AG04450 (cell line): Measurements from ENCODE around the gene FRAT2. TPM values are rescaled to one million over a fixed set of nuclear protein-coding genes. Genes with fewer than 3 reads are reported as not detected.

Experiments
- CTCF ChIA-PET: fragments of 300-600, 350-600 bp; formaldehyde crosslinking; extraction: SDS; loops from one replicate; lab custom pipeline; 2022; ENCODE audit warnings: antibody characterized with exemption, inconsistent platforms; lab: Charles Lee
- POLR2A ChIA-PET: fragments of 350-600 bp; formaldehyde crosslinking; extraction: SDS; loops from one replicate; lab custom pipeline; 2021; ENCODE audit warnings: antibody characterized with exemption, inconsistent platforms; lab: Yijun Ruan, JAX
- DNase-seq: peaks from one replicate; pipeline ENCODE4 v3.0.0-alpha.2; 2011; ENCODE audit warnings: low read depth, low spot score
- H3K27ac ChIP-seq: one replicate; pipeline ENCODE4 v1.5.1; 2012; ENCODE audit warnings: low read depth, low read length, control low read depth
- H3K27me3 ChIP-seq: one replicate; pipeline ENCODE4 v1.6.0; 2012; ENCODE audit warnings: low read length; ENCODE audit not compliant: control insufficient read depth, insufficient read depth
- H3K4me3 ChIP-seq: 2 replicates; pipeline ENCODE4 v1.5.1; 2011; ENCODE audit warnings: mild to moderate bottlenecking, low read depth, low read length, control low read depth
- H3K9me3 ChIP-seq: 2 replicates; pipeline ENCODE4 v1.5.1; 2012; ENCODE audit warnings: low read length; ENCODE audit not compliant: control insufficient read depth, insufficient read depth
- polyA minus RNA-seq: library from RNA; depleted of rRNA, polyadenylated mRNA; stranded (reverse); fragments of >200 nt; gene quantifications from 2 replicates; pipeline ENCODE4 v1.2.3, GENCODE V29; 2011; rRNA and poly(A)+ RNA removed
- polyA plus RNA-seq: library from polyadenylated mRNA; depleted of rRNA; stranded (reverse); fragments of >200 nt; gene quantifications from 2 replicates; pipeline ENCODE4 v1.2.3, GENCODE V29; 2011; rRNA removed
- TF ChIP-seq, protein P1 (sequence below): IDR thresholded peaks from 2 replicates; pipeline ENCODE4 v1.5.1; 2011; ENCODE audit warnings: low read depth, low read length, control low read depth, inconsistent platforms

Gene FRAT2, protein sequence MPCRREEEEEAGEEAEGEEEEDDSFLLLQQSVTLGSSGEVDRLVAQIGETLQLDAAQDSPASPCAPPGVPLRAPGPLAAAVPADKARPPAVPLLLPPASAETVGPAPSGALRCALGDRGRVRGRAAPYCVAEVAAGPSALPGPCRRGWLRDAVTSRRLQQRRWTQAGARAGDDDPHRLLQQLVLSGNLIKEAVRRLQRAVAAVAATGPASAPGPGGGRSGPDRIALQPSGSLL
- polyA plus RNA-seq (2.4 and 2.6 TPM in 2 replicates), polyA minus RNA-seq (2.8 and 2.9 TPM in 2 replicates)

DNA sequence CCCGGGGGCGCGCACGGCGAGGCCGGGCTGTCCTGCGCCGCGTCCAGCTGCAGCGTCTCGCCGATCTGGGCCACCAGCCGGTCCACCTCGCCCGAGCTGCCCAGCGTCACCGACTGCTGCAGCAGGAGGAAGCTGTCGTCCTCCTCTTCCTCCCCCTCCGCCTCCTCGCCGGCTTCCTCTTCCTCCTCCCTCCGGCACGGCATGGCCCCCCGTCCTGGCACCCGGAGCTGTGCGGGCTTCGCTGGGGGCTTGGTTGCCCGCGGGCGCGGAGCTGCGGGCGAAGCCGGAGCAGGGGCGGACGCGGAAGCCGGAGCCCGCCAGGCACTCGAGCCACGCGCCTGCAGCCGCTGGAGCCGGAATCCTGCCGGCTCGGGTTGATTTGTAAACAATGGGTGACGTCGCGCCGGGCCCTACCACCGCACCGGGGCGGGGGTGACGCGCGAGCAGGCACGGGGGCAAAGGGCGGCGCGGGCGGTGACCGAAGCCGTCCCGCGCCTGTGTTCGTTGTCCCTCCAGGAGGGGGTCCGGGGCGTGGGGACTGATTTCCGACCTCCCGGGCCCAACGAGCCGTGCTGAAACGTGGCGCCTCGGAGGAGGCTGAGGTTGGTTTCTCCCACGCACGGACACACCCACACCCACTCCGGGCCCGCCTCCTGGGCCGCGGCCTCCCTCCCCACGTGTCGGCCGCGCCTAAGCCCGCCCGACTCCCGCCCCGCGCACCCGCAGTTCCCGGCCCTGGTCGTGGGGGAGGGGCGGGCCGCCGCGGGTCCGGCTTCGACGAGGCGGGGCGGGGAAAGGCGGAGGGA, at the start of gene FRAT2:
Gene FRAT2, minus strand, starts transcription at position 360 of the 806 bp plus-strand sequence. Its CDS starts 157 bp downstream, at position 203.
- H3K27ac ChIP-seq = peak within 1 kb of the TSS; percentile 91
- H3K9me3 ChIP-seq = no peaks in the 10 kb centered on the region
- peaks cover 32% of the 10 kb centered on the region for H3K27me3 ChIP-seq
- TF ChIP-seq, protein P1, sequence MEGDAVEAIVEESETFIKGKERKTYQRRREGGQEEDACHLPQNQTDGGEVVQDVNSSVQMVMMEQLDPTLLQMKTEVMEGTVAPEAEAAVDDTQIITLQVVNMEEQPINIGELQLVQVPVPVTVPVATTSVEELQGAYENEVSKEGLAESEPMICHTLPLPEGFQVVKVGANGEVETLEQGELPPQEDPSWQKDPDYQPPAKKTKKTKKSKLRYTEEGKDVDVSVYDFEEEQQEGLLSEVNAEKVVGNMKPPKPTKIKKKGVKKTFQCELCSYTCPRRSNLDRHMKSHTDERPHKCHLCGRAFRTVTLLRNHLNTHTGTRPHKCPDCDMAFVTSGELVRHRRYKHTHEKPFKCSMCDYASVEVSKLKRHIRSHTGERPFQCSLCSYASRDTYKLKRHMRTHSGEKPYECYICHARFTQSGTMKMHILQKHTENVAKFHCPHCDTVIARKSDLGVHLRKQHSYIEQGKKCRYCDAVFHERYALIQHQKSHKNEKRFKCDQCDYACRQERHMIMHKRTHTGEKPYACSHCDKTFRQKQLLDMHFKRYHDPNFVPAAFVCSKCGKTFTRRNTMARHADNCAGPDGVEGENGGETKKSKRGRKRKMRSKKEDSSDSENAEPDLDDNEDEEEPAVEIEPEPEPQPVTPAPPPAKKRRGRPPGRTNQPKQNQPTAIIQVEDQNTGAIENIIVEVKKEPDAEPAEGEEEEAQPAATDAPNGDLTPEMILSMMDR = no peak
- DNase-seq = peak; percentile 74
- CTCF ChIA-PET = interaction anchor here (2.4 to 2.7 kb wide), 2 partner anchors 56 to 60 kb away, joined by 14 to 35 read pairs; no protein-coding TSS in a partner anchor
- H3K4me3 ChIP-seq = peak within 1 kb of the TSS; percentile 75
- POLR2A ChIA-PET = interaction anchor here (0.9 to 3.3 kb wide), 2 partner anchors 15 to 65 kb away, joined by 3 to 18 read pairs; partner anchors contain the start of gene FRAT1

DNA sequence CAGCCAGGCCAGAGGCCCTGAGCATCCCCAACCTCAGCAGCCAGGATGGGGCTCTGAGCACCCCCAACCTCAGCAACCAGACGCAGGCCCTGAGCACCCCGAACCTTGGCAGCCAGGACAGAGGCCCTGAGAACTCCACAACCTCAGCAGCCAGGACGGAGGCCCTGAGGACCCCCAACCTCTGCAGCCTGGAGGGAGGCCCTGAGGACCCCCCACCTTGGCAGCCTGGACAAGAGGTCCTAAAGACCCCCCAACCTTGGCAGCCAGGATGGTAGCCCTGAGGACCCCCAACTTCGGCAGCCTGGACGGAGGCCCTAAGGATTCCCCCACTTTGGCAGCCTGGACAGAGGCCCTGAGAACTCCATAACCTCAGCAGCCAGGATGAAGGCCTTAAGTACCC, 49.6 kb upstream of the FRAT2 start:
- no peak overlapping the region for H3K27ac ChIP-seq
- H3K9me3 ChIP-seq = no peaks in the 10 kb centered on the region; the same call in 1 of the 2 replicates
- TF ChIP-seq, protein P1 = no peak
- POLR2A ChIA-PET = no interaction called here
- H3K4me3 ChIP-seq = no peak overlapping the region
- no peaks in the 10 kb centered on the region for H3K27me3 ChIP-seq
- CTCF ChIA-PET = no interaction called here
- DNase-seq = no peak

DNA sequence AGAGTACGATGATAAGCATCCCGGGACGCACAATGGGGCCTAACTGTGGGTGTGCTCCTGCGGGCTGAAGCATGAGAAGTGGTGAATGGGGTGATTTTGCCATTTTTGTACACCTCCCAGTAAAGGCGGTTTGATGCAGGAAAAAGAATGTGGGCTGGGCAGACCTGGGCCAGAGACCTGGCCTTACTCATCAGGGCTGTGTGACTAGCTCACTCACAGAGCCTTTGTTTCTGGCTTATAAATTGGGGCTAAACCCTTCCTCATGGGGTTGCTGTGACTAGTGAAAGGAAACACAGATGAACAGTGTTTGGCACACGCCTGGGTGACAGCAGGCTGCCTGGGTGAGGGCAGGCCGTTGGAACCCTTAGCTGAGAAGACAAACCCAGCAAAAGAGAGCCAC, 48.6 kb upstream of the FRAT2 start:
- TF ChIP-seq, protein P1 = no peak
- H3K4me3 ChIP-seq = no peak overlapping the region
- H3K27ac ChIP-seq = no peak overlapping the region
- H3K27me3 ChIP-seq = no peaks in the 10 kb centered on the region
- DNase-seq = no peak
- CTCF ChIA-PET = no interaction called here
- POLR2A ChIA-PET = no interaction called here
- H3K9me3 ChIP-seq = no peaks in the 10 kb centered on the region; the same call in 1 of the 2 replicates

DNA sequence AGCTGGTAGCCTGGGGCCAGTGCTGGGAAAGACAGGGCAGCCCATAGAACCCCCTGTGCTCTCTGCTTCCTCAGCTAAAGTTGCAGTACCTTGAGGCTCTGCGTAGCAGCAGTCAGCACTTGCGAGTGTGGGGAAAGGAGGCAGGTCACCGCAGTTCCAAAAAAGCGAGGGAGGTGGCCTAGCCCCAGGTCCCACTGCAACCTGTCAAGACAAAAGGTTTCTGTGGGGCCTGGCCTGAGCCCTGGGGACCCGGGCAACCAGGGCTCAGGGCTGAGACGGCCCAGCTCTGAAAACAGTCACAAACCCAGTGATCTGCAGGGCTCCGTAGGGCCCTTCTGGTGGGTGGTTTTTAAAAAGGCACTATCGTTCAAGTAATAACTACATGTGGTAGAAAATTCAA, 47.1 kb upstream of the FRAT2 start:
- TF ChIP-seq, protein P1 = no peak
- POLR2A ChIA-PET = no interaction called here
- CTCF ChIA-PET = no interaction called here
- DNase-seq = no peak
- H3K27me3 ChIP-seq = no peaks in the 10 kb centered on the region
- H3K9me3 ChIP-seq = no peaks in the 10 kb centered on the region; the same call in 1 of the 2 replicates
- no peak overlapping the region for H3K27ac ChIP-seq
- H3K4me3 ChIP-seq = no peak overlapping the region
